Erythroblast (primary cell): ENCODE results near the gene AURKA.

ENCODE experiments used
- GATA1 ChIP-seq: IDR thresholded peaks from 2 replicates; pipeline ENCODE4 v1.6.1; 2011; ENCODE audit warnings: low read depth, mild to moderate bottlenecking, control low read depth, low read length, moderate library complexity
- POLR2A ChIP-seq: IDR thresholded peaks from 2 replicates; pipeline ENCODE4 v1.6.1; 2011; ENCODE audit warnings: mild to moderate bottlenecking, low read length

DNA sequence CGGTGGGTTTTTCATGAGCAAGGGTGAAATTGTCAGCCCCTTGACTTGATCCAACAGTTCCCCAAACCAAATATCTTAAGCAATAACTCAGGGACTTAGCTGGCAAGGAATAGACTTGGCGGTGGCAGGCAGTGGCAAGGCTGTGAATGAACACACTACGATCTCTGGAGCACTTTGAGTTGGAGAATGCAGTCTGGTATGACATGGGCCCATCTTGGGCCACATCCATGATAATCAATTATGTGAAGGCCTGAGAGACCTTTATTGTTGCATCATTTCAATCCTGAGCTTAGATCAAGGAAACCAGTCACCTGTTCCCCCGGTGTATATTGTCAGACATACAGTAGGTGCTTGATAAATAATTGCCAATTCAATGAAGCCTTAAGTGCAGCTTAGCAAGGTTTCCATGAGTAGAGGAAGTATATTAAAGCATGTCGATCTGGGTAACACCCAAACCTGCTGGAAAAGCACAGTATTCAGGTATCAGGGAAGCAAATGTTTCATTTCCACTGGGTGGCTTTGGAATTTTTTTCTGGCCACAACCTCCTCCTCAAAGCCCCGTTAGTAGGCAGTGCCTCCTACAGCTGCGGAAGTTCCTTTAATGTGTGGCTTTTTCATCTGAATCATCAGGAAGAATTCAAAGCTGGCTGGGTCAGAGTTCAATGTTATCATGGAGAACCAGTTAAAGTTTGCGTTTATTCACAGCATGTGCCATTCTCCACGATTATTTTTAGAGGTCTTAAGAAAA is 30.2 kb upstream of the AURKA start:
- TF ChIP-seq POLR2A (no peak), GATA1 (no peak)
